ENCODE data around the gene MAP3K6.

The MAP3K6 gene

GRCh38 chr1:27356277-27356618, 10.5 kb downstream of the MAP3K6 start:
- H3K4me1 ChIP-seq (ENCODE audit: control insufficient read depth, insufficient read depth, low read length): peaks cover 4% of the 10 kb centered on the region
- no peak overlapping the region for H3K27ac ChIP-seq (ENCODE audit: low read length)
- no CpG with 5 or more reads among the region's 13 CpGs for WGBS (ENCODE audit: insufficient coverage, insufficient read length)
- peaks cover 13% of the 10 kb centered on the region; the same call in 1 of the 2 replicates for H3K27me3 ChIP-seq (ENCODE audit: control insufficient read depth, insufficient read depth, low read length)
- H3K36me3 ChIP-seq (ENCODE audit: control insufficient read depth, insufficient read depth, low read length): no peaks in the 10 kb centered on the region
- H3K4me3 ChIP-seq (ENCODE audit: low read length): no peak overlapping the region
- DNase-seq (ENCODE audit: low read depth, low spot score): no peak
- H3K9me3 ChIP-seq (ENCODE audit: control insufficient read depth, insufficient read depth, low read length): no peaks in the 10 kb centered on the region

- DNase-seq (ENCODE audit: low read depth, low spot score): no peak
- no peak overlapping the region for H3K4me3 ChIP-seq (ENCODE audit: low read length)
- no peaks in the 10 kb centered on the region for H3K36me3 ChIP-seq (ENCODE audit: control insufficient read depth, insufficient read depth, low read length)
- H3K27ac ChIP-seq (ENCODE audit: low read length): no peak overlapping the region
- no peaks in the 10 kb centered on the region for H3K9me3 ChIP-seq (ENCODE audit: control insufficient read depth, insufficient read depth, low read length)
- H3K27me3 ChIP-seq (ENCODE audit: control insufficient read depth, insufficient read depth, low read length): peaks cover 9% of the 10 kb centered on the region; the same call in 1 of the 2 replicates
- WGBS (ENCODE audit: insufficient coverage, insufficient read length): no CpG with 5 or more reads among the region's 5 CpGs
- peaks cover 4% of the 10 kb centered on the region for H3K4me1 ChIP-seq (ENCODE audit: control insufficient read depth, insufficient read depth, low read length)
Measured at GRCh38 chr1:27355683-27356082, 11.1 kb downstream of the MAP3K6 start.

- Histone ChIP-seq H3K27ac (ENCODE audit: low read length) (no peak overlapping the region), H3K36me3 (ENCODE audit: control insufficient read depth, insufficient read depth, low read length) (no peaks in the 10 kb centered on the region), H3K9me3 (ENCODE audit: control insufficient read depth, insufficient read depth, low read length) (no peaks in the 10 kb centered on the region), H3K4me1 (ENCODE audit: control insufficient read depth, insufficient read depth, low read length) (peaks cover 6% of the 10 kb centered on the region), H3K27me3 (ENCODE audit: control insufficient read depth, insufficient read depth, low read length) (no peaks in the 10 kb centered on the region; the same call in 1 of the 2 replicates), H3K4me3 (ENCODE audit: low read length) (no peak overlapping the region)
- no peak for DNase-seq (ENCODE audit: low read depth, low spot score)
- WGBS (ENCODE audit: insufficient coverage, insufficient read length): no CpG with 5 or more reads among the region's 3 CpGs
Measured at GRCh38 chr1:27353629-27354028, 13.1 kb downstream of the MAP3K6 start.

GRCh38 chr1:27353166-27353565, 13.6 kb downstream of the MAP3K6 start:
- H3K27me3 ChIP-seq (ENCODE audit: control insufficient read depth, insufficient read depth, low read length): no peaks in the 10 kb centered on the region; the same call in 1 of the 2 replicates
- no peak for DNase-seq (ENCODE audit: low read depth, low spot score)
- no peaks in the 10 kb centered on the region for H3K9me3 ChIP-seq (ENCODE audit: control insufficient read depth, insufficient read depth, low read length)
- no peaks in the 10 kb centered on the region for H3K36me3 ChIP-seq (ENCODE audit: control insufficient read depth, insufficient read depth, low read length)
- H3K4me1 ChIP-seq (ENCODE audit: control insufficient read depth, insufficient read depth, low read length): peaks cover 6% of the 10 kb centered on the region
- H3K27ac ChIP-seq (ENCODE audit: low read length): no peak overlapping the region
- no peak overlapping the region for H3K4me3 ChIP-seq (ENCODE audit: low read length)
- no CpG with 5 or more reads among the region's 13 CpGs for WGBS (ENCODE audit: insufficient coverage, insufficient read length)

GRCh38 chr1:27351541-27352107, 15.1 kb downstream of the MAP3K6 start:
- Histone ChIP-seq H3K36me3 (ENCODE audit: control insufficient read depth, insufficient read depth, low read length) (no peaks in the 10 kb centered on the region), H3K27ac (ENCODE audit: low read length) (no peak overlapping the region)
- no peak for DNase-seq (ENCODE audit: low read depth, low spot score)

GRCh38 chr1:27350663-27351540, 15.9 kb downstream of the MAP3K6 start:
- peaks cover 4% of the 10 kb centered on the region for H3K4me1 ChIP-seq (ENCODE audit: control insufficient read depth, insufficient read depth, low read length)
- no peaks in the 10 kb centered on the region for H3K36me3 ChIP-seq (ENCODE audit: control insufficient read depth, insufficient read depth, low read length)
- peak; percentile 94 for DNase-seq (ENCODE audit: low read depth, low spot score)
- H3K27ac ChIP-seq (ENCODE audit: low read length): no peak overlapping the region
- WGBS (ENCODE audit: insufficient coverage, insufficient read length): no CpG with 5 or more reads among the region's 62 CpGs
- H3K27me3 ChIP-seq (ENCODE audit: control insufficient read depth, insufficient read depth, low read length): no peaks in the 10 kb centered on the region
- H3K4me3 ChIP-seq (ENCODE audit: low read length): peak overlapping the region; percentile 38; the same call in 1 of the 2 replicates
- no peaks in the 10 kb centered on the region for H3K9me3 ChIP-seq (ENCODE audit: control insufficient read depth, insufficient read depth, low read length)

More at GRCh38 chr1:27351541-27352107, 15.1 kb downstream of the MAP3K6 start:
- H3K4me3 ChIP-seq (ENCODE audit: low read length): peak overlapping the region; percentile 38; the same call in 1 of the 2 replicates
- peaks cover 4% of the 10 kb centered on the region for H3K4me1 ChIP-seq (ENCODE audit: control insufficient read depth, insufficient read depth, low read length)
- no peaks in the 10 kb centered on the region for H3K27me3 ChIP-seq (ENCODE audit: control insufficient read depth, insufficient read depth, low read length)
- H3K9me3 ChIP-seq (ENCODE audit: control insufficient read depth, insufficient read depth, low read length): no peaks in the 10 kb centered on the region
- WGBS (ENCODE audit: insufficient coverage, insufficient read length): no CpG with 5 or more reads among the region's 8 CpGs

GRCh38 chr1:27349784-27350662, 16.7 kb downstream of the MAP3K6 start:
- WGBS (ENCODE audit: insufficient coverage, insufficient read length): no CpG with 5 or more reads among the region's 84 CpGs
- Histone ChIP-seq H3K36me3 (ENCODE audit: control insufficient read depth, insufficient read depth, low read length) (no peaks in the 10 kb centered on the region), H3K27ac (ENCODE audit: low read length) (no peak overlapping the region), H3K4me3 (ENCODE audit: low read length) (peak overlapping the region; percentile 34; the same call in 1 of the 2 replicates), H3K4me1 (ENCODE audit: control insufficient read depth, insufficient read depth, low read length) (peaks cover 4% of the 10 kb centered on the region), H3K9me3 (ENCODE audit: control insufficient read depth, insufficient read depth, low read length) (no peaks in the 10 kb centered on the region), H3K27me3 (ENCODE audit: control insufficient read depth, insufficient read depth, low read length) (no peaks in the 10 kb centered on the region)
- DNase-seq (ENCODE audit: low read depth, low spot score): no peak

- Histone ChIP-seq H3K36me3 (ENCODE audit: control insufficient read depth, insufficient read depth, low read length) (no peaks in the 10 kb centered on the region), H3K4me1 (ENCODE audit: control insufficient read depth, insufficient read depth, low read length) (peaks cover 4% of the 10 kb centered on the region), H3K9me3 (ENCODE audit: control insufficient read depth, insufficient read depth, low read length) (no peaks in the 10 kb centered on the region), H3K4me3 (ENCODE audit: low read length) (peak overlapping the region; percentile 34; the same call in 1 of the 2 replicates), H3K27me3 (ENCODE audit: control insufficient read depth, insufficient read depth, low read length) (no peaks in the 10 kb centered on the region), H3K27ac (ENCODE audit: low read length) (no peak overlapping the region)
- no peak for DNase-seq (ENCODE audit: low read depth, low spot score)
- WGBS (ENCODE audit: insufficient coverage, insufficient read length): no CpG with 5 or more reads among the region's 51 CpGs
Measured at GRCh38 chr1:27348861-27349783, 17.6 kb downstream of the MAP3K6 start.

- no peaks in the 10 kb centered on the region for H3K9me3 ChIP-seq (ENCODE audit: control insufficient read depth, insufficient read depth, low read length)
- H3K27ac ChIP-seq (ENCODE audit: low read length): no peak overlapping the region
- no CpG with 5 or more reads among the region's 14 CpGs for WGBS (ENCODE audit: insufficient coverage, insufficient read length)
- H3K27me3 ChIP-seq (ENCODE audit: control insufficient read depth, insufficient read depth, low read length): no peaks in the 10 kb centered on the region
- no peak for DNase-seq (ENCODE audit: low read depth, low spot score)
- no peaks in the 10 kb centered on the region for H3K36me3 ChIP-seq (ENCODE audit: control insufficient read depth, insufficient read depth, low read length)
- no peak overlapping the region for H3K4me3 ChIP-seq (ENCODE audit: low read length)
- H3K4me1 ChIP-seq (ENCODE audit: control insufficient read depth, insufficient read depth, low read length): peaks cover 10% of the 10 kb centered on the region
Measured at GRCh38 chr1:27346991-27347624, 19.7 kb downstream of the MAP3K6 start.
